ENCODE data around the gene DAW1.

- TF ChIP-seq EGR1 (IDR thresholded peaks at IDR 0.05; ENCODE audit: borderline replicate concordance in 1 of 2, low read depth in 2 of 2, low read length in 2 of 2): no peak
- no peak for TF ChIP-seq RAD21 (IDR thresholded peaks at IDR 0.05; ENCODE audit: insufficient read depth, low read depth, low read length)
- TF ChIP-seq MAX (IDR thresholded peaks at IDR 0.05; ENCODE audit: low read depth, low read length): no peak
- TF ChIP-seq, protein P1, sequence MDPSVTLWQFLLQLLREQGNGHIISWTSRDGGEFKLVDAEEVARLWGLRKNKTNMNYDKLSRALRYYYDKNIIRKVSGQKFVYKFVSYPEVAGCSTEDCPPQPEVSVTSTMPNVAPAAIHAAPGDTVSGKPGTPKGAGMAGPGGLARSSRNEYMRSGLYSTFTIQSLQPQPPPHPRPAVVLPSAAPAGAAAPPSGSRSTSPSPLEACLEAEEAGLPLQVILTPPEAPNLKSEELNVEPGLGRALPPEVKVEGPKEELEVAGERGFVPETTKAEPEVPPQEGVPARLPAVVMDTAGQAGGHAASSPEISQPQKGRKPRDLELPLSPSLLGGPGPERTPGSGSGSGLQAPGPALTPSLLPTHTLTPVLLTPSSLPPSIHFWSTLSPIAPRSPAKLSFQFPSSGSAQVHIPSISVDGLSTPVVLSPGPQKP (IDR thresholded peaks at IDR 0.05; ENCODE audit: low read depth, low read length): no peak
- TF ChIP-seq, protein P2, sequence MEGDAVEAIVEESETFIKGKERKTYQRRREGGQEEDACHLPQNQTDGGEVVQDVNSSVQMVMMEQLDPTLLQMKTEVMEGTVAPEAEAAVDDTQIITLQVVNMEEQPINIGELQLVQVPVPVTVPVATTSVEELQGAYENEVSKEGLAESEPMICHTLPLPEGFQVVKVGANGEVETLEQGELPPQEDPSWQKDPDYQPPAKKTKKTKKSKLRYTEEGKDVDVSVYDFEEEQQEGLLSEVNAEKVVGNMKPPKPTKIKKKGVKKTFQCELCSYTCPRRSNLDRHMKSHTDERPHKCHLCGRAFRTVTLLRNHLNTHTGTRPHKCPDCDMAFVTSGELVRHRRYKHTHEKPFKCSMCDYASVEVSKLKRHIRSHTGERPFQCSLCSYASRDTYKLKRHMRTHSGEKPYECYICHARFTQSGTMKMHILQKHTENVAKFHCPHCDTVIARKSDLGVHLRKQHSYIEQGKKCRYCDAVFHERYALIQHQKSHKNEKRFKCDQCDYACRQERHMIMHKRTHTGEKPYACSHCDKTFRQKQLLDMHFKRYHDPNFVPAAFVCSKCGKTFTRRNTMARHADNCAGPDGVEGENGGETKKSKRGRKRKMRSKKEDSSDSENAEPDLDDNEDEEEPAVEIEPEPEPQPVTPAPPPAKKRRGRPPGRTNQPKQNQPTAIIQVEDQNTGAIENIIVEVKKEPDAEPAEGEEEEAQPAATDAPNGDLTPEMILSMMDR (IDR thresholded peaks at IDR 0.05 in 2 of 3, conservative IDR thresholded peaks at IDR 0.05 in 1 of 3; ENCODE audit: control insufficient read depth in 2 of 3, extremely low read depth in 1 of 3, insufficient read depth in 1 of 3, low read depth in 3 of 3, low read length in 3 of 3): no peak
- no peak for TF ChIP-seq TAF1 (IDR thresholded peaks at IDR 0.05; ENCODE audit: borderline replicate concordance, low read depth, low read length)
- no peak for TF ChIP-seq HSF1 (IDR thresholded peaks at IDR 0.05; ENCODE audit: low read depth, low read length)
- no peak for TF ChIP-seq HDGF (IDR thresholded peaks at IDR 0.05)
- no peak for TF ChIP-seq ATF7 (IDR thresholded peaks at IDR 0.05; ENCODE audit: low read depth)
- TF ChIP-seq POLR2A (IDR thresholded peaks at IDR 0.05; ENCODE audit: low read depth, low read length): no peak
- TF ChIP-seq FOXK2 (IDR thresholded peaks at IDR 0.05): no peak
Measured at GRCh38 chr2:227824711-227825110, 46.7 kb upstream of the DAW1 start.

Data from GM12878 (cell line).